ENCODE results near the gene SEMA7A. TPM values are rescaled to one million over a fixed set of nuclear protein-coding genes. Genes with fewer than 3 reads are reported as not detected.

Gene SEMA7A
- total RNA-seq, 1 experiment from 2014 or later: 74.9 TPM

GRCh38 chr15:74470631-74471395 lies 37.1 kb upstream of the SEMA7A start:
- CTCF ChIA-PET: no interaction called here
- Histone ChIP-seq H3K36me3 (ENCODE audit: low read depth, low read length) (no peaks in the 10 kb centered on the region), H3F3A (ENCODE audit: low read length, unreplicated experiment) (no peaks in the 10 kb centered on the region), H3K79me2 (ENCODE audit: low read length) (no peaks in the 10 kb centered on the region), H3K9ac (ENCODE audit: low read length) (no peak overlapping the region), H3K4me1 (ENCODE audit: insufficient read depth, low read length) (no peaks in the 10 kb centered on the region), H3K4me2 (ENCODE audit: low read length) (no peak overlapping the region), H3K4me3 (ENCODE audit: low read length) (no peak overlapping the region), H2AFZ (ENCODE audit: low read length) (no peak overlapping the region), H3K27ac (ENCODE audit: low read length) (no peak overlapping the region), H4K20me1 (ENCODE audit: low read length) (no peaks in the 10 kb centered on the region), H3K9me3 (ENCODE audit: low read length) (no peaks in the 10 kb centered on the region), H3K9me2 (replicated peaks; ENCODE audit: low read length) (no peaks in the 10 kb centered on the region), H3K27me3 (ENCODE audit: low read length) (no peaks in the 10 kb centered on the region)
- TF ChIP-seq, protein P1, sequence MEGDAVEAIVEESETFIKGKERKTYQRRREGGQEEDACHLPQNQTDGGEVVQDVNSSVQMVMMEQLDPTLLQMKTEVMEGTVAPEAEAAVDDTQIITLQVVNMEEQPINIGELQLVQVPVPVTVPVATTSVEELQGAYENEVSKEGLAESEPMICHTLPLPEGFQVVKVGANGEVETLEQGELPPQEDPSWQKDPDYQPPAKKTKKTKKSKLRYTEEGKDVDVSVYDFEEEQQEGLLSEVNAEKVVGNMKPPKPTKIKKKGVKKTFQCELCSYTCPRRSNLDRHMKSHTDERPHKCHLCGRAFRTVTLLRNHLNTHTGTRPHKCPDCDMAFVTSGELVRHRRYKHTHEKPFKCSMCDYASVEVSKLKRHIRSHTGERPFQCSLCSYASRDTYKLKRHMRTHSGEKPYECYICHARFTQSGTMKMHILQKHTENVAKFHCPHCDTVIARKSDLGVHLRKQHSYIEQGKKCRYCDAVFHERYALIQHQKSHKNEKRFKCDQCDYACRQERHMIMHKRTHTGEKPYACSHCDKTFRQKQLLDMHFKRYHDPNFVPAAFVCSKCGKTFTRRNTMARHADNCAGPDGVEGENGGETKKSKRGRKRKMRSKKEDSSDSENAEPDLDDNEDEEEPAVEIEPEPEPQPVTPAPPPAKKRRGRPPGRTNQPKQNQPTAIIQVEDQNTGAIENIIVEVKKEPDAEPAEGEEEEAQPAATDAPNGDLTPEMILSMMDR (conservative IDR thresholded peaks at IDR 0.05; ENCODE audit: low read depth, low read length): no peak
- TF ChIP-seq EZH2 (IDR thresholded peaks at IDR 0.05; ENCODE audit: low read length, unreplicated experiment) (no peak), EZH2phosphoT487 (IDR thresholded peaks at IDR 0.05; ENCODE audit: borderline replicate concordance, low read length) (no peak)
- ATAC-seq (no peak), DNase-seq (no peak)
- no TSS peak for BruUV-seq (replicated peaks)
- intact Hi-C loops (cut with micrococcal nuclease): no loop called here
- POLR2A ChIA-PET (ENCODE audit: unreplicated experiment): no interaction called here

DNA sequence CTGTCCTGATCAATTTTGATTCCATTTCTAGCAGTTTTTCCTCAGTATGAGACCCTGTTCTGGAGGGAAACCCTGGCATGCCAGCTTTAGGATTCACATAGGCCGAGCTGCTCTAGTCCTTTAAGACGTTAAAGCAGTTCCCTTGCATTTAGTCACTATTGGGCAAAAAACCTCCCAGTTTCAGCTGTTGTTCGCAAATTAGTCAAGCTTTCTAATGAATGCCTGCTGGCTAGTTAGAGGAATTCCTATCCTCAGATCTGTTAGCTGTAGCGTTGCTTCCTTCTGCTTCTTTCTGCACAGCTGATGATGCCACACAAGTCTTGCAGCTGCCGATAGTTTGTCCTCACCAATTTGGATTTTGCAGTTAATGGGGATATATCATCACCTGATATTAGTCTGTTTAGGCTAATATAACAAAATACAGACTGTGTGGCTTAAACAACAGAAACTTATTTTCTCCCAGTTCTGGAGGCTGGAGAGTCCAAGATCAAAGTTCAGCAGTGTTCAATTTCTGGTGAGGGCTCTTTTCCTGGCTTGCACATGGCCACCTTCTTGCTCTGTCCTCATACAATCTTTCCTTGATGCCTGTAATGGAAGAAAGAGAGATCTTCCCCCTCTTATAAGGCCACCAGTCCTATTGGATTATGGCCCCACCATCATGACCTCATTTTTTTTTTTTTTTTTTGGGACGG lies 34.7 kb upstream of the SEMA7A start:
- H4K20me1 ChIP-seq (ENCODE audit: low read length): no peaks in the 10 kb centered on the region
- 0 out of 2 replicates have a peak, but pooled peaks cover 2% of the 10 kb centered on the region for H3K9me3 ChIP-seq (ENCODE audit: low read length)
- no peaks in the 10 kb centered on the region for H3K4me1 ChIP-seq (ENCODE audit: insufficient read depth, low read length)
- H3K27me3 ChIP-seq (ENCODE audit: low read length): no peaks in the 10 kb centered on the region
- CTCF ChIA-PET: no interaction called here
- DNase-seq (no peak), ATAC-seq (no peak)
- H3K4me3 ChIP-seq (ENCODE audit: low read length): no peak overlapping the region
- intact Hi-C loops (cut with micrococcal nuclease): no loop called here
- H3F3A ChIP-seq (ENCODE audit: low read length, unreplicated experiment): no peaks in the 10 kb centered on the region
- H2AFZ ChIP-seq (ENCODE audit: low read length): no peak overlapping the region
- no TSS peak for BruUV-seq (replicated peaks)
- H3K36me3 ChIP-seq (ENCODE audit: low read depth, low read length): peaks cover 2% of the 10 kb centered on the region; the same call in 1 of the 2 replicates
- peaks cover 2% of the 10 kb centered on the region; the same call in 1 of the 2 replicates for H3K79me2 ChIP-seq (ENCODE audit: low read length)
- POLR2A ChIA-PET (ENCODE audit: unreplicated experiment): no interaction called here
- H3K27ac ChIP-seq (ENCODE audit: low read length): no peak overlapping the region
- no peak overlapping the region for H3K9ac ChIP-seq (ENCODE audit: low read length)
- no peaks in the 10 kb centered on the region for H3K9me2 ChIP-seq (replicated peaks; ENCODE audit: low read length)
- no peak overlapping the region for H3K4me2 ChIP-seq (ENCODE audit: low read length)
- TF ChIP-seq, protein P1 (conservative IDR thresholded peaks at IDR 0.05; ENCODE audit: low read depth, low read length): no peak
- no peak for TF ChIP-seq EZH2 (IDR thresholded peaks at IDR 0.05; ENCODE audit: low read length, unreplicated experiment)
- no peak for TF ChIP-seq EZH2phosphoT487 (IDR thresholded peaks at IDR 0.05; ENCODE audit: borderline replicate concordance, low read length)

DNA sequence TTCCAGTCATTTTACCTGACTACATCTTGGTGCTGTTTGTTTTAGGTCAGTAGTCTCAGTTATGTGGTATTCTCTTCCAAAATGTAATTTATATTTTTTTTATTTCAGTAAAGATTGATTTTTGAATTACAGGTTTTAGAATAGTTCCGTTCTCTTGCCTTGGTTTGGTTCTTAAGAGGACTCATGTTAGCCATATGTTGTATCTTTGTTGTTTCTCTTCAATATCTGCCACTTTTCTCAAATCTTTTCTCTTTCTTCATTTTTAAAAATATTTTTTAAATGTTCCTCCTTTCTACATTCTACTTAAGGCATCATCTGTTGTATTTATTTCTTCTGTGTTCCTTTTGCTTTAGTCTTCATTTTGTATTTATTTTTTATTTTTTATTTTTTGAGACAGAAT lies 32.8 kb upstream of the SEMA7A start:
- Histone ChIP-seq H3K27ac (ENCODE audit: low read length) (no peak overlapping the region), H3K9me3 (ENCODE audit: low read length) (0 out of 2 replicates have a peak, but pooled peaks cover 4% of the 10 kb centered on the region), H3K4me3 (ENCODE audit: low read length) (no peak overlapping the region), H3F3A (ENCODE audit: low read length, unreplicated experiment) (no peaks in the 10 kb centered on the region), H3K9ac (ENCODE audit: low read length) (no peak overlapping the region), H3K4me1 (ENCODE audit: insufficient read depth, low read length) (0 out of 2 replicates have a peak, but pooled peaks cover 5% of the 10 kb centered on the region), H3K79me2 (ENCODE audit: low read length) (peaks cover 21% of the 10 kb centered on the region), H3K4me2 (ENCODE audit: low read length) (no peak overlapping the region), H2AFZ (ENCODE audit: low read length) (no peak overlapping the region), H3K36me3 (ENCODE audit: low read depth, low read length) (peaks cover 4% of the 10 kb centered on the region; the same call in 1 of the 2 replicates), H3K9me2 (replicated peaks; ENCODE audit: low read length) (no peaks in the 10 kb centered on the region), H3K27me3 (ENCODE audit: low read length) (no peaks in the 10 kb centered on the region), H4K20me1 (ENCODE audit: low read length) (no peaks in the 10 kb centered on the region)
- POLR2A ChIA-PET (ENCODE audit: unreplicated experiment): no interaction called here
- CTCF ChIA-PET: no interaction called here
- no peak for DNase-seq
- TF ChIP-seq, protein P1 (conservative IDR thresholded peaks at IDR 0.05; ENCODE audit: low read depth, low read length): no peak
- no peak for TF ChIP-seq EZH2 (IDR thresholded peaks at IDR 0.05; ENCODE audit: low read length, unreplicated experiment)
- TF ChIP-seq EZH2phosphoT487 (IDR thresholded peaks at IDR 0.05; ENCODE audit: borderline replicate concordance, low read length): no peak
- intact Hi-C loops (cut with micrococcal nuclease): no loop called here
- BruUV-seq (replicated peaks): no TSS peak
- no peak for ATAC-seq
